ENCODE results near the gene IKZF2.

GRCh38 chr2:213101692-213102460, 49.5 kb downstream of the IKZF2 start:
- TF ChIP-seq, protein P1, sequence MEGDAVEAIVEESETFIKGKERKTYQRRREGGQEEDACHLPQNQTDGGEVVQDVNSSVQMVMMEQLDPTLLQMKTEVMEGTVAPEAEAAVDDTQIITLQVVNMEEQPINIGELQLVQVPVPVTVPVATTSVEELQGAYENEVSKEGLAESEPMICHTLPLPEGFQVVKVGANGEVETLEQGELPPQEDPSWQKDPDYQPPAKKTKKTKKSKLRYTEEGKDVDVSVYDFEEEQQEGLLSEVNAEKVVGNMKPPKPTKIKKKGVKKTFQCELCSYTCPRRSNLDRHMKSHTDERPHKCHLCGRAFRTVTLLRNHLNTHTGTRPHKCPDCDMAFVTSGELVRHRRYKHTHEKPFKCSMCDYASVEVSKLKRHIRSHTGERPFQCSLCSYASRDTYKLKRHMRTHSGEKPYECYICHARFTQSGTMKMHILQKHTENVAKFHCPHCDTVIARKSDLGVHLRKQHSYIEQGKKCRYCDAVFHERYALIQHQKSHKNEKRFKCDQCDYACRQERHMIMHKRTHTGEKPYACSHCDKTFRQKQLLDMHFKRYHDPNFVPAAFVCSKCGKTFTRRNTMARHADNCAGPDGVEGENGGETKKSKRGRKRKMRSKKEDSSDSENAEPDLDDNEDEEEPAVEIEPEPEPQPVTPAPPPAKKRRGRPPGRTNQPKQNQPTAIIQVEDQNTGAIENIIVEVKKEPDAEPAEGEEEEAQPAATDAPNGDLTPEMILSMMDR (IDR thresholded peaks at IDR 0.05): no peak
- TF ChIP-seq EP300 (IDR thresholded peaks at IDR 0.05) (no peak), POLR2A (IDR thresholded peaks at IDR 0.05) (no peak)

Measured in ovary (tissue), 3 donors.